Measurements from ENCODE around the gene TMEM126A. TPM values are rescaled to one million over a fixed set of nuclear protein-coding genes. Genes with fewer than 3 reads are reported as not detected.

TMEM126A gene
- total RNA-seq, 1 donor from 2014 or later: 23.8 TPM

- DNase-seq (ENCODE audit: low spot score): no peak
Observed at GRCh38 chr11:85695546-85695945, 47.8 kb downstream of the TMEM126A start.

GRCh38 chr11:85697747-85698146 is 50.0 kb downstream of the TMEM126A start:
- DNase-seq (ENCODE audit: low spot score): no peak

GRCh38 chr11:85698195-85698594 is 50.4 kb downstream of the TMEM126A start:
- DNase-seq (ENCODE audit: low spot score): no peak

- no peak for DNase-seq (ENCODE audit: low spot score)
Observed at GRCh38 chr11:85699957-85700741, 52.4 kb downstream of the TMEM126A start.

- DNase-seq (ENCODE audit: low spot score): no peak
Observed at GRCh38 chr11:85704967-85705366, 57.2 kb downstream of the TMEM126A start.

GRCh38 chr11:85705800-85706199 is 58.0 kb downstream of the TMEM126A start:
- no peak for DNase-seq (ENCODE audit: low spot score)

Other genes starting within 250 kb of the TMEM126A start
- 19.5 TPM for gene DLG2, start 20.6 kb upstream of the TMEM126A start, total RNA-seq
- 36.6 TPM for gene TMEM126B, start 19.4 kb upstream of the TMEM126A start, total RNA-seq
- 48.2 TPM for gene CREBZF, start 17.2 kb downstream of the TMEM126A start, total RNA-seq
- gene CCDC89, start 38.2 kb downstream of the TMEM126A start, total RNA-seq: 2.5 TPM
- gene SYTL2, start 163.2 kb downstream of the TMEM126A start, total RNA-seq: 254 TPM
- not detected for gene CCDC83, start 207.4 kb downstream of the TMEM126A start, total RNA-seq

All from ureter (tissue), 1 donor.